ENCODE measurements around the gene SNTG2.

The SNTG2 gene

GRCh38 chr2:1002350-1002749 lies 51.7 kb downstream of the SNTG2 start:
- H3K4me3 ChIP-seq (ENCODE audit: control insufficient read depth, low read depth, low read length): no peak overlapping the region
- no peak for TF ChIP-seq CTCF (IDR thresholded peaks at IDR 0.05; ENCODE audit: control insufficient read depth, insufficient read depth, low read depth, low read length, missing control alignments)
- DNase-seq (ENCODE audit: low read depth): no peak

- TF ChIP-seq CTCF (IDR thresholded peaks at IDR 0.05; ENCODE audit: control insufficient read depth, insufficient read depth, low read depth, low read length, missing control alignments): no peak
- no peak overlapping the region for H3K4me3 ChIP-seq (ENCODE audit: control insufficient read depth, low read depth, low read length)
- DNase-seq (ENCODE audit: low read depth): no peak
Measured at GRCh38 chr2:1004398-1004797, 53.7 kb downstream of the SNTG2 start.

- no peak overlapping the region for H3K4me3 ChIP-seq (ENCODE audit: control insufficient read depth, low read depth, low read length)
- no peak for DNase-seq (ENCODE audit: low read depth)
- TF ChIP-seq CTCF (IDR thresholded peaks at IDR 0.05; ENCODE audit: control insufficient read depth, insufficient read depth, low read depth, low read length, missing control alignments): no peak
Measured at GRCh38 chr2:1010415-1010930, 59.8 kb downstream of the SNTG2 start.

GRCh38 chr2:1011006-1011405 lies 60.4 kb downstream of the SNTG2 start:
- no peak for DNase-seq (ENCODE audit: low read depth)
- no peak overlapping the region for H3K4me3 ChIP-seq (ENCODE audit: control insufficient read depth, low read depth, low read length)
- TF ChIP-seq CTCF (IDR thresholded peaks at IDR 0.05; ENCODE audit: control insufficient read depth, insufficient read depth, low read depth, low read length, missing control alignments): no peak

GRCh38 chr2:1011985-1012384 lies 61.3 kb downstream of the SNTG2 start:
- DNase-seq (ENCODE audit: low read depth): no peak
- no peak for TF ChIP-seq CTCF (IDR thresholded peaks at IDR 0.05; ENCODE audit: control insufficient read depth, insufficient read depth, low read depth, low read length, missing control alignments)
- no peak overlapping the region for H3K4me3 ChIP-seq (ENCODE audit: control insufficient read depth, low read depth, low read length)

- H3K4me3 ChIP-seq (ENCODE audit: control insufficient read depth, low read depth, low read length): no peak overlapping the region
- TF ChIP-seq CTCF (IDR thresholded peaks at IDR 0.05; ENCODE audit: control insufficient read depth, insufficient read depth, low read depth, low read length, missing control alignments): no peak
- DNase-seq (ENCODE audit: low read depth): no peak
Measured at GRCh38 chr2:1014802-1015201, 64.2 kb downstream of the SNTG2 start.

GRCh38 chr2:1016500-1016899 lies 65.9 kb downstream of the SNTG2 start:
- TF ChIP-seq CTCF (IDR thresholded peaks at IDR 0.05; ENCODE audit: control insufficient read depth, insufficient read depth, low read depth, low read length, missing control alignments): no peak
- no peak for DNase-seq (ENCODE audit: low read depth)
- no peak overlapping the region for H3K4me3 ChIP-seq (ENCODE audit: control insufficient read depth, low read depth, low read length)

All from AG09309 (cell line).